ENCODE data around the gene NSUN4.

The NSUN4 gene

DNA sequence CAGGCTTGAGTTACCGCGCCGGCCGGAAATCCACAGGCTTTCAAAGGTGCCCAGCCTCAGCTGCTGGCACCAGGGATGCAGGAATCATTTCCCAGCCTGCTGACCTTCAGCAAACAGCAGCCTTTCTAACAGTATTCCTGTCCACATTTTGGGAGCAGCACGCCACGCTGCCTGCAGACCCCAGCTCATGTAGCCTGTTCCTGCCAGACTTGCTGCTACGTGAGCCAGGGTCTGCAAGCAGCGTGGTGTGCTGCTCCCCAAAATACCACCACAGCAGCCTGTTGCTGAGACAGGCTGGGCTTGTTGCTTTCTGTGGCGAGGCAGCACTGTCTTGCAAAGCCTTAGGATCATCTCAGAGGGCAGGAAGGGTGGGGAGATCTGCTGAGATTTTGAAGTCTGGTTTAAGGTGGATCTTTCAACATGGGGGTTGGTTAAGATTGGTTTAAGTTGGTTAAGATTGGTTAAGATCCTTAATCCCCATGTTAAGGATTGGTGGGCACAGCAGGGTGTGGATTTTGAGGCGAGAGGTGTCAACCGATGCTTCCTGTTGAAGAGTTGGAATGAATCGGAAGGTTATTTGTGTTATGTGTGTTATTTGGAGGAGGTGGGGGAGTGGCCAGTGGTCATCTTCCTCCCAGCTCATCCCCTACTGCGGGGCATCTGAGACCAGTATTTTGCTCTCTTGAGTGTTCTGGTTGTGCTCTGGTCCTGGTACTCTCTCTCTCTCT is 66.4 kb downstream of the NSUN4 start:
- no peak for DNase-seq (ENCODE audit: low read depth)

GRCh38 chr1:46407636-46408035 is 67.0 kb downstream of the NSUN4 start:
- no peak for DNase-seq (ENCODE audit: low read depth)

DNA sequence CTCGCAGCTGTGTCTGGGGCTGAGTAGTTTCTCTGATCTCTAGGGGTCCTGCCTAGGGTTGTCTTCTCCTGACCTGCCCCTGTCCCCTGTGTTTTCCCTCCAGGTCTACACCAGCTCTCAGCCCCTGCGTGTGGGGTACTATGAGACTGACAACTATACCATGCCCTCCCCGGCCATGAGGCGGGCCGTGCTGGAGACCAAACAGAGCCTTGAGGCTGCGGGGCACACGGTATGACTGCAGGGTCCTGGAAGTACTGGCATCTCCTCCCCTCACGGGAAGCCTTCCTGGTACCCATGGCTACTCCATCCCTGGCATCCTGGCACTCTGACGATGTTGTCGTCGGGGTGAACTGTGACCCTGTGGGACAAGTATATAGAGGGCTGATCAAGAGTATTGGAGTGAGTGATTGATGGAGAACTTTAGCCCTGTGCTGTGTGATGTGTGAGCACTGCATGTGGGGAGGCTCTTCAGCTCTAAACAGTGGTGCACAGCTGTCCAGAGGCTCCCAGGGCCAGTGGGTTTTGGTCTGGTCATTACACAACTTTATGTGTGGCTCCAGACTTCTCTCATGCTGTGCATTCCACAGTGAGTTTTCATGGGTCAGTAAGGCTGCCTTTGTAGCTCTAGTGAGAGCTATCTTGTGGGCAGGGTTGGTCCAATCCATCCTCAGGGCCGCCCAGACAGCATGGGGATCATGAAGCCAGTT is 67.9 kb downstream of the NSUN4 start:
- DNase-seq (ENCODE audit: low read depth): no peak

GRCh38 chr1:46409063-46409372 is 68.4 kb downstream of the NSUN4 start:
- no peak for DNase-seq (ENCODE audit: low read depth)

- no peak for DNase-seq (ENCODE audit: low read depth)
Measured at GRCh38 chr1:46410156-46411009, 69.8 kb downstream of the NSUN4 start.

GRCh38 chr1:46411010-46411405 is 70.4 kb downstream of the NSUN4 start:
- DNase-seq (ENCODE audit: low read depth): no peak
